PC-9 (cell line): Measurements from ENCODE around the gene KIF22. TPM values are rescaled to one million over a fixed set of nuclear protein-coding genes. Genes with fewer than 3 reads are reported as not detected.
"Not testable (repeated sequence)": the region's sequence is repeated elsewhere in the genome, so short reads cannot be mapped to it uniquely, and the experiment has no call there.

ENCODE experiments used
- BruUV-seq: library from RNA; stranded (reverse); fragments of 400-500 nt; replicated peaks from 2 replicates; lab custom pipeline; 2021; lab: Mats Ljungman, UMichigan
- CTCF ChIA-PET: fragments of 300-600 bp; sonication (Branson Sonifier 250); formaldehyde crosslinking; loops from one replicate; lab custom pipeline; 2022; ENCODE audit warnings: antibody characterized with exemption; lab: Charles Lee
- POLR2A ChIA-PET: fragments of 300-600 bp; sonication (Branson Sonifier 250); formaldehyde crosslinking; loops from one replicate; lab custom pipeline; 2022; ENCODE audit warnings: antibody characterized with exemption; ENCODE audit not compliant: unreplicated experiment; lab: Charles Lee
- DNase-seq, 2 experiments: peaks; one replicate each; pipeline versions ENCODE4 v3.0.0 to v3.0.0-alpha.2; 2015 to 2022; ENCODE audit warnings: mixed read lengths in 1 of 2
- H2AFZ ChIP-seq: fragments of 200-600 bp; sonication (generic); 2 replicates; pipeline ENCODE4 v1.8.1; 2017; ENCODE audit warnings: antibody characterized with exemption
- H3F3A ChIP-seq: fragments of 200-600 bp; sonication (generic); 2 replicates; pipeline ENCODE4 v1.8.1; 2017; ENCODE audit warnings: antibody characterized with exemption, mild to moderate bottlenecking, low read depth; ENCODE audit not compliant: insufficient read depth
- H3K27ac ChIP-seq: fragments of 200-600 bp; sonication (generic); 2 replicates; pipeline ENCODE4 v1.6.1; 2016; ENCODE audit warnings: mixed run types
- H3K27me3 ChIP-seq: fragments of 200-600 bp; sonication (generic); 2 replicates; pipeline ENCODE4 v1.6.1; 2016; ENCODE audit warnings: low read depth, mixed run types; ENCODE audit not compliant: insufficient read depth
- H3K36me3 ChIP-seq: fragments of 200-600 bp; sonication (generic); 2 replicates; pipeline ENCODE4 v1.6.1; 2016; ENCODE audit warnings: low read depth, mixed run types
- H3K4me1 ChIP-seq: fragments of 200-600 bp; sonication (generic); replicated peaks from 2 replicates; pipeline ENCODE4 v1.6.1; 2016; ENCODE audit warnings: mixed run types; ENCODE audit not compliant: insufficient read depth
- H3K4me2 ChIP-seq: fragments of 200-600 bp; sonication (generic); 2 replicates; pipeline ENCODE4 v1.6.1; 2017; ENCODE audit warnings: mixed run types
- H3K4me3 ChIP-seq: fragments of 200-600 bp; sonication (generic); 2 replicates; pipeline ENCODE4 v1.6.1; 2016; ENCODE audit warnings: mixed run types
- H3K79me2 ChIP-seq: fragments of 200-600 bp; sonication (generic); 2 replicates; pipeline ENCODE4 v1.6.1; 2017; ENCODE audit warnings: low read depth, mixed run types
- H3K9me2 ChIP-seq: fragments of 200-600 bp; sonication (generic); 2 replicates; pipeline ENCODE4 v1.8.1; 2017; ENCODE audit warnings: mild to moderate bottlenecking; ENCODE audit not compliant: insufficient read depth
- H3K9me3 ChIP-seq: fragments of 200-600 bp; sonication (generic); 2 replicates; pipeline ENCODE4 v1.8.1; 2016; ENCODE audit warnings: low read depth; ENCODE audit not compliant: insufficient read depth
- H4K20me1 ChIP-seq: fragments of 200-600 bp; sonication (generic); 2 replicates; pipeline ENCODE4 v1.8.1; 2017; ENCODE audit not compliant: insufficient read depth
- CTCF ChIP-seq: fragments of 200-600 bp; sonication (generic); conservative IDR thresholded peaks from 2 replicates; pipeline ENCODE4 v1.6.1; 2017; ENCODE audit warnings: mixed run types, antibody characterized with exemption, mild to moderate bottlenecking, moderate library complexity
- EZH2 ChIP-seq: fragments of 200-600 bp; sonication (generic); IDR thresholded peaks from 2 replicates; pipeline ENCODE4 v1.8.0; 2017; ENCODE audit warnings: antibody characterized with exemption, low read depth
- intact Hi-C: fragments of 100-400 bp; cut with micrococcal nuclease; formaldehyde crosslinking; loops from one replicate; pipeline ENCODE4 v1.10.0; 2022; ENCODE audit not compliant: unreplicated experiment
- total RNA-seq: library from RNA; stranded (reverse); gene quantifications from 2 replicates; pipeline ENCODE4 v1.2.3, GENCODE V29; 2021

Gene KIF22
- total RNA-seq, 1 experiment from 2014 or later, result 179 TPM

DNA sequence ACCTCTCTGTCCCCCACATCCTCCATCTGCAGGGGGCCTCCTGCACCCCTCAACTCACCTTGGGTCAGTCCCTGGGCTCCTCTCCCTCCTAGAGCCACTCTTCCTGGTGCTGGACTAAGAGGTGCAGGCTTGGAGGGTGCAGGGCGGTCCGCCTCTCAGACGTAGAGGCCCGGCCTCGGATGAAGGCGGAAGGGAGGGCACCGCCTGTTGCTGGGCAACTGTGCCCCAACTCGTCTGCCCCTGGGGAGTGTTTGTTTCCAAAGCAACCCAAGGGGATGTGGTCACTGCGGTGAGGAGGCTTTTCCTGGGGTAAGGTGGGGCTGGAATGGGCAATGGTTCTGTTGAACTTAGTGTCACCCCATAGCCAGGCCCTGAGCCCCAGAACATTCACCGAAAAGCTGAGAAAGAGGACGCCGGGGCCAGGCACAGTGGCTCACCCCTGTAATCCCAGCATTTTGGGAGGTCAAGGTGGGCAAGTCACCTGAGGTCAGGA, 44.7 kb upstream of the KIF22 start, which contains the start of gene C16orf54:
TSS of gene C16orf54 (minus strand) at position 138 of the 493 bp plus-strand sequence. CDS start 1,039 bp downstream, outside the sequence.
- peaks cover 8% of the 10 kb centered on the region; the same call in 1 of the 2 replicates for H3F3A ChIP-seq
- BruUV-seq, result no TSS peak
- DNase-seq, result no peak
- H3K4me1 ChIP-seq, result no peaks in the 10 kb centered on the region
- no peak within 1 kb of the TSS for H3K4me3 ChIP-seq
- POLR2A ChIA-PET, result interaction anchor here (0.5 to 0.6 kb wide), 2 partner anchors 17 to 40 kb away, joined by 3 to 17 read pairs; no protein-coding TSS in a partner anchor
- TF ChIP-seq CTCF, result no peak
- no peak for TF ChIP-seq EZH2
- intact Hi-C loops, result no loop called here
- no peaks in the 10 kb centered on the region for H3K27me3 ChIP-seq
- CTCF ChIA-PET, result no interaction called here
- no peaks in the 10 kb centered on the region for H4K20me1 ChIP-seq
- no peak within 1 kb of the TSS for H2AFZ ChIP-seq
- no peak within 1 kb of the TSS for H3K4me2 ChIP-seq
- no peaks in the 10 kb centered on the region for H3K36me3 ChIP-seq
- no peak within 1 kb of the TSS for H3K27ac ChIP-seq
- no peaks in the 10 kb centered on the region for H3K9me2 ChIP-seq
- H3K79me2 ChIP-seq, result no peaks in the 10 kb centered on the region
- no peaks in the 10 kb centered on the region for H3K9me3 ChIP-seq

DNA sequence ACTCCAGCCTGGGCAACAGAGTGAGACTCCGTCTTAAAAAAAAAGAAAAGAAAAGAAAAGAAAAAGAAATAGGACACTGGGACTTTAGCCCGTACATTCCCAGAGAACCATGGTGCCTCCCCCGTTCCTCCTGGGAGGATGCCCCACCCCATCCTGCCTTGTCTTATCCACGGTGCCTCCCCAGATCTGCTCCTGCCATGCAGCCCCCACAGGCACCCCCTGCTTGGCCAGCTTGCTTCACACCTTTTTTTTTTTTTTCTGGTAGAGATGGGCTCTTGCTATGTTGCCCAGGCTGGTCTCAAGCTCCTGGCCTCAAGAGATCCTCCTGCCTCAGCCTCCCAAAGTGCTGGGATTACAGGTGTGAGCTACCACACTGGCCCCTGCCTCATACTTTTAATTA, 44.0 kb upstream of the KIF22 start:
- POLR2A ChIA-PET, result interaction anchor here (0.5 to 0.6 kb wide), 2 partner anchors 16 to 39 kb away, joined by 3 to 17 read pairs; no protein-coding TSS in a partner anchor
- BruUV-seq, intact Hi-C loops: not testable (repeated sequence)

GRCh38 chr16:29747947-29748759, 42.4 kb upstream of the KIF22 start:
- Histone ChIP-seq H3F3A (peaks cover 8% of the 10 kb centered on the region; the same call in 1 of the 2 replicates), H3K27ac (no peak overlapping the region), H3K9me2 (no peaks in the 10 kb centered on the region), H3K4me1 (no peaks in the 10 kb centered on the region), H3K79me2 (no peaks in the 10 kb centered on the region), H3K27me3 (no peaks in the 10 kb centered on the region), H3K4me3 (no peak overlapping the region), H3K9me3 (no peaks in the 10 kb centered on the region), H3K4me2 (no peak overlapping the region), H4K20me1 (no peaks in the 10 kb centered on the region), H3K36me3 (no peaks in the 10 kb centered on the region), H2AFZ (no peak overlapping the region)
- intact Hi-C loops, result no loop called here
- BruUV-seq, result no TSS peak
- TF ChIP-seq CTCF, result no peak
- TF ChIP-seq EZH2, result no peak
- ChIA-PET CTCF (no interaction called here), POLR2A (interaction anchor here (0.6 kb wide), 1 partner anchor 49 kb away, joined by 5 read pairs; no protein-coding TSS in a partner anchor)
- no peak for DNase-seq

More for the DNA sequence above, 44.0 kb upstream of the KIF22 start:
- H3K27ac ChIP-seq, H3K4me2 ChIP-seq, H3K4me1 ChIP-seq, H3K9me2 ChIP-seq, H2AFZ ChIP-seq, H3K9me3 ChIP-seq, H3F3A ChIP-seq, H3K4me3 ChIP-seq, DNase-seq, H3K36me3 ChIP-seq, H4K20me1 ChIP-seq, CTCF ChIA-PET, H3K79me2 ChIP-seq, H3K27me3 ChIP-seq: not testable (repeated sequence)

- H2AFZ ChIP-seq, BruUV-seq, H3F3A ChIP-seq, DNase-seq, H3K9me3 ChIP-seq, intact Hi-C loops, H3K27ac ChIP-seq, H3K4me1 ChIP-seq, H3K36me3 ChIP-seq, H3K4me2 ChIP-seq, H3K9me2 ChIP-seq, CTCF ChIA-PET, H3K27me3 ChIP-seq, H4K20me1 ChIP-seq, H3K4me3 ChIP-seq, H3K79me2 ChIP-seq: not testable (repeated sequence)
- POLR2A ChIA-PET, result interaction anchor here (0.6 kb wide), 1 partner anchor 48 kb away, joined by 5 read pairs; no protein-coding TSS in a partner anchor
Observed at GRCh38 chr16:29748760-29749149, 41.8 kb upstream of the KIF22 start.
